Hematopoietic multipotent progenitor cell treated with erythropoietin and hydrocortisone succinate and interleukin-3 and kit ligand, for 8 days (in vitro differentiated cells): ENCODE results near the gene TEDDM1.
"Not testable (repeated sequence)": the region's sequence is repeated elsewhere in the genome, so short reads cannot be mapped to it uniquely, and the experiment has no call there.

ENCODE experiments used
- DNase-seq: peaks from one replicate; pipeline ENCODE4 v3.0.0-alpha.2; 2015

TEDDM1 gene

GRCh38 chr1:182400567-182400966 lies at the start of gene TEDDM1:
Gene TEDDM1 (minus strand): TSS chr1:182400667. CDS start chr1:182400485, 182 bp downstream.
- DNase-seq = no peak

- DNase-seq = no peak
Measured at GRCh38 chr1:182450087-182450486, 49.6 kb upstream of the TEDDM1 start, which contains the start of gene RGSL1. Gene RGSL1 (plus strand): TSS chr1:182450146. CDS start chr1:182450166, 20 bp downstream.

GRCh38 chr1:182447660-182448059 lies 47.2 kb upstream of the TEDDM1 start:
- no peak for DNase-seq

GRCh38 chr1:182447124-182447523 lies 46.7 kb upstream of the TEDDM1 start:
- not testable (repeated sequence) for DNase-seq

- DNase-seq = peak; percentile 82
Measured at GRCh38 chr1:182446033-182446669, 45.7 kb upstream of the TEDDM1 start.

GRCh38 chr1:182444497-182444896 lies 44.0 kb upstream of the TEDDM1 start:
- DNase-seq = peak; percentile 7

- no peak for DNase-seq
Measured at GRCh38 chr1:182442333-182442732, 41.9 kb upstream of the TEDDM1 start.

- DNase-seq = no peak
Measured at GRCh38 chr1:182441719-182442118, 41.3 kb upstream of the TEDDM1 start.

GRCh38 chr1:182438326-182438725 lies 37.9 kb upstream of the TEDDM1 start:
- DNase-seq = no peak

- DNase-seq = no peak
Measured at GRCh38 chr1:182433580-182433979, 33.1 kb upstream of the TEDDM1 start.

GRCh38 chr1:182431278-182431677 lies 30.8 kb upstream of the TEDDM1 start:
- no peak for DNase-seq

GRCh38 chr1:182430263-182431068 lies 30.0 kb upstream of the TEDDM1 start:
- peak; percentile 60 for DNase-seq

GRCh38 chr1:182428043-182428442 lies 27.6 kb upstream of the TEDDM1 start:
- DNase-seq = no peak

- peak; percentile 9 for DNase-seq
Measured at GRCh38 chr1:182426442-182427430, 26.3 kb upstream of the TEDDM1 start.

- DNase-seq = no peak
Measured at GRCh38 chr1:182415789-182416188, 15.3 kb upstream of the TEDDM1 start.

GRCh38 chr1:182413969-182414368 lies 13.5 kb upstream of the TEDDM1 start:
- no peak for DNase-seq

- no peak for DNase-seq
Measured at GRCh38 chr1:182413486-182413885, 13.0 kb upstream of the TEDDM1 start.

GRCh38 chr1:182410620-182411273 lies 10.3 kb upstream of the TEDDM1 start:
- DNase-seq = no peak

- no peak for DNase-seq
Measured at GRCh38 chr1:182410138-182410537, 9.7 kb upstream of the TEDDM1 start.

- no peak for DNase-seq
Measured at GRCh38 chr1:182408435-182409075, 8.1 kb upstream of the TEDDM1 start.

GRCh38 chr1:182407724-182408123 lies 7.3 kb upstream of the TEDDM1 start:
- DNase-seq = no peak

GRCh38 chr1:182406012-182406411 lies 5.5 kb upstream of the TEDDM1 start:
- DNase-seq = no peak
